Parathyroid adenoma (tissue), 2 donors: Measurements from ENCODE around the gene RGS1.
A peak's percentile ranks its signal among the peaks of the same experiment; 100 is the strongest.

Experiments used
- H2AFZ ChIP-seq: fragments of 300-600 bp; sonication (generic); one replicate; pipeline ENCODE4 v1.7.0; 2017; ENCODE audit warnings: antibody characterized with exemption, mild to moderate bottlenecking
- H3K27ac ChIP-seq: fragments of 300-600 bp; sonication (generic); one replicate; pipeline ENCODE4 v1.7.0; 2017
- H3K27me3 ChIP-seq: fragments of 300-600 bp; sonication (generic); one replicate; pipeline ENCODE4 v1.7.0; 2017; ENCODE audit warnings: low read length; ENCODE audit not compliant: control insufficient read depth, insufficient read depth
- H3K36me3 ChIP-seq: fragments of 300-600 bp; sonication (generic); one replicate; pipeline ENCODE4 v1.7.0; 2017; ENCODE audit warnings: low read length; ENCODE audit not compliant: control insufficient read depth, insufficient read depth
- H3K4me1 ChIP-seq: fragments of 300-600 bp; sonication (generic); one replicate; pipeline ENCODE4 v1.7.0; 2017; ENCODE audit warnings: control low read depth
- H3K4me2 ChIP-seq: fragments of 300-600 bp; sonication (generic); one replicate; pipeline ENCODE4 v1.7.0; 2017; ENCODE audit warnings: low read length
- H3K4me3 ChIP-seq: fragments of 300-600 bp; sonication (generic); one replicate; pipeline ENCODE4 v1.7.0; 2017; ENCODE audit warnings: low read depth, low read length
- H3K79me2 ChIP-seq: fragments of 300-600 bp; sonication (generic); one replicate; pipeline ENCODE4 v1.7.0; 2017; ENCODE audit warnings: control low read depth
- H3K9ac ChIP-seq: fragments of 300-600 bp; sonication (generic); one replicate; pipeline ENCODE4 v1.7.0; 2017; ENCODE audit warnings: mild to moderate bottlenecking
- H3K9me3 ChIP-seq: fragments of 300-600 bp; sonication (generic); one replicate; pipeline ENCODE4 v1.7.0; 2017; ENCODE audit warnings: low read length; ENCODE audit not compliant: control insufficient read depth
- CTCF ChIP-seq: fragments of 300-600 bp; sonication (generic); IDR thresholded peaks from one replicate; pipeline ENCODE4 v1.7.0; 2017; ENCODE audit warnings: antibody characterized with exemption, mild to moderate bottlenecking
- donor health status: primary hyperparathyroidism.

The RGS1 gene

GRCh38 chr1:192610112-192610889 is 34.7 kb downstream of the RGS1 start:
- H3K36me3 ChIP-seq: no peaks in the 10 kb centered on the region
- no peaks in the 10 kb centered on the region for H3K27me3 ChIP-seq
- peak; percentile 34 for TF ChIP-seq CTCF
- no peaks in the 10 kb centered on the region for H3K4me1 ChIP-seq
- H3K4me3 ChIP-seq: no peak overlapping the region
- H3K27ac ChIP-seq: no peak overlapping the region
- no peak overlapping the region for H2AFZ ChIP-seq
- H3K79me2 ChIP-seq: no peaks in the 10 kb centered on the region
- no peak overlapping the region for H3K9ac ChIP-seq
- no peaks in the 10 kb centered on the region for H3K9me3 ChIP-seq
- H3K4me2 ChIP-seq: no peak overlapping the region

- no peaks in the 10 kb centered on the region for H3K79me2 ChIP-seq
- no peaks in the 10 kb centered on the region for H3K9me3 ChIP-seq
- no peak overlapping the region for H2AFZ ChIP-seq
- no peak overlapping the region for H3K9ac ChIP-seq
- H3K4me1 ChIP-seq: no peaks in the 10 kb centered on the region
- no peak for TF ChIP-seq CTCF
- H3K27ac ChIP-seq: no peak overlapping the region
- H3K27me3 ChIP-seq: no peaks in the 10 kb centered on the region
- H3K36me3 ChIP-seq: no peaks in the 10 kb centered on the region
- H3K4me2 ChIP-seq: no peak overlapping the region
- no peak overlapping the region for H3K4me3 ChIP-seq
Observed at GRCh38 chr1:192615055-192615454, 39.5 kb downstream of the RGS1 start.

- Histone ChIP-seq H3K9me3 (no peaks in the 10 kb centered on the region), H3K36me3 (no peaks in the 10 kb centered on the region), H3K27ac (no peak overlapping the region), H3K9ac (no peak overlapping the region), H3K27me3 (no peaks in the 10 kb centered on the region), H3K4me2 (no peak overlapping the region), H3K79me2 (no peaks in the 10 kb centered on the region), H2AFZ (no peak overlapping the region), H3K4me1 (no peaks in the 10 kb centered on the region), H3K4me3 (no peak overlapping the region)
- TF ChIP-seq CTCF: no peak
Observed at GRCh38 chr1:192620071-192620635, 44.6 kb downstream of the RGS1 start.

GRCh38 chr1:192626366-192627179 is 51.0 kb downstream of the RGS1 start:
- Histone ChIP-seq H3K9me3 (no peaks in the 10 kb centered on the region), H3K4me3 (no peak overlapping the region), H3K36me3 (no peaks in the 10 kb centered on the region), H3K4me2 (no peak overlapping the region), H3K27ac (no peak overlapping the region), H2AFZ (no peak overlapping the region), H3K79me2 (no peaks in the 10 kb centered on the region), H3K27me3 (no peaks in the 10 kb centered on the region), H3K9ac (no peak overlapping the region), H3K4me1 (no peaks in the 10 kb centered on the region)
- TF ChIP-seq CTCF: no peak
